ENCODE measurements around the gene COQ9. TPM values are rescaled to one million over a fixed set of nuclear protein-coding genes. Genes with fewer than 3 reads are reported as not detected.

COQ9 gene
- total RNA-seq, 2 donors from 2014 or later, result 29.5 to 33.5 TPM

GRCh38 chr16:57412584-57412983 lies 34.7 kb upstream of the COQ9 start:
- H3K9me3 ChIP-seq, result no peaks in the 10 kb centered on the region

GRCh38 chr16:57413301-57413730 lies 34.0 kb upstream of the COQ9 start:
- H3K36me3 ChIP-seq, result no peaks in the 10 kb centered on the region
- H3K27ac ChIP-seq, result no peak overlapping the region
- H3K9me3 ChIP-seq, result no peaks in the 10 kb centered on the region
- H3K4me3 ChIP-seq, result no peak overlapping the region
- ATAC-seq (ENCODE audit: insufficient number of reproducible peaks, low FRiP score, low read depth) (no peak), DNase-seq (ENCODE audit: low spot score) (no peak)
- peaks cover 3 to 32% of the 10 kb centered on the region in 2 donors for H3K4me1 ChIP-seq (ENCODE audit: control insufficient read depth in 1 of 2, low read depth in 2 of 2)
- no peaks in the 10 kb centered on the region for H3K27me3 ChIP-seq (replicated peaks; ENCODE audit: insufficient read depth)
- no peak for TF ChIP-seq CTCF (IDR thresholded peaks at IDR 0.05)

More at GRCh38 chr16:57412584-57412983, 34.7 kb upstream of the COQ9 start:
- Histone ChIP-seq H3K27ac (no peak overlapping the region), H3K27me3 (replicated peaks; ENCODE audit: insufficient read depth) (no peaks in the 10 kb centered on the region), H3K4me3 (no peak overlapping the region), H3K36me3 (no peaks in the 10 kb centered on the region), H3K4me1 (ENCODE audit: control insufficient read depth in 1 of 2, low read depth in 2 of 2) (peaks cover 3 to 24% of the 10 kb centered on the region in 2 donors)
- DNase-seq (ENCODE audit: low spot score) (no peak), ATAC-seq (ENCODE audit: insufficient number of reproducible peaks, low FRiP score, low read depth) (no peak)
- TF ChIP-seq CTCF (IDR thresholded peaks at IDR 0.05), result no peak

GRCh38 chr16:57413733-57414132 lies 33.5 kb upstream of the COQ9 start:
- Histone ChIP-seq H3K36me3 (no peaks in the 10 kb centered on the region), H3K27me3 (replicated peaks; ENCODE audit: insufficient read depth) (no peaks in the 10 kb centered on the region), H3K4me1 (ENCODE audit: control insufficient read depth in 1 of 2, low read depth in 2 of 2) (peaks cover 6 to 36% of the 10 kb centered on the region in 2 donors), H3K4me3 (no peak overlapping the region), H3K27ac (no peak overlapping the region), H3K9me3 (no peaks in the 10 kb centered on the region)
- ATAC-seq (ENCODE audit: insufficient number of reproducible peaks, low FRiP score, low read depth), result no peak
- TF ChIP-seq CTCF (IDR thresholded peaks at IDR 0.05), result no peak
- DNase-seq (ENCODE audit: low spot score), result no peak

GRCh38 chr16:57416084-57416483 lies 31.2 kb upstream of the COQ9 start:
- DNase-seq (ENCODE audit: low spot score) (no peak), ATAC-seq (ENCODE audit: insufficient number of reproducible peaks, low FRiP score, low read depth) (no peak)
- Histone ChIP-seq H3K36me3 (no peaks in the 10 kb centered on the region), H3K4me1 (ENCODE audit: control insufficient read depth in 1 of 2, low read depth in 2 of 2) (peaks cover 9 to 34% of the 10 kb centered on the region in 2 donors), H3K27me3 (replicated peaks; ENCODE audit: insufficient read depth) (no peaks in the 10 kb centered on the region), H3K9me3 (no peaks in the 10 kb centered on the region), H3K27ac (no peak overlapping the region), H3K4me3 (no peak overlapping the region)
- TF ChIP-seq CTCF (IDR thresholded peaks at IDR 0.05), result no peak

- H3K4me1 ChIP-seq (ENCODE audit: control insufficient read depth in 1 of 2, low read depth in 2 of 2), result peaks cover 10 to 40% of the 10 kb centered on the region in 2 donors
- H3K36me3 ChIP-seq, result no peaks in the 10 kb centered on the region
- no peak for TF ChIP-seq CTCF (IDR thresholded peaks at IDR 0.05)
- H3K27ac ChIP-seq, result peak overlapping the region; percentile 69 to 79
- no peaks in the 10 kb centered on the region for H3K9me3 ChIP-seq
- H3K4me3 ChIP-seq, result no peak overlapping the region
- ATAC-seq (ENCODE audit: insufficient number of reproducible peaks, low FRiP score, low read depth) (no peak), DNase-seq (ENCODE audit: low spot score) (no peak)
- no peaks in the 10 kb centered on the region for H3K27me3 ChIP-seq (replicated peaks; ENCODE audit: insufficient read depth)
Observed at GRCh38 chr16:57419506-57419905, 27.8 kb upstream of the COQ9 start.

All from thoracic aorta (tissue), 2 donors.